SK-N-SH (cell line): ENCODE data around the gene ANKS4B. TPM values are rescaled to one million over a fixed set of nuclear protein-coding genes. Genes with fewer than 3 reads are reported as not detected.

ENCODE experiments used
- CTCF ChIA-PET: fragments of 300-600, 350-600 bp; formaldehyde crosslinking; extraction: SDS; loops from one replicate; lab custom pipeline; 2021; lab: Yijun Ruan, JAX
- POLR2A ChIA-PET: fragments of 350-600 bp; sonication (Branson Sonifier 250); formaldehyde crosslinking; extraction: SDS; loops from one replicate; lab custom pipeline; 2020; ENCODE audit warnings: antibody characterized with exemption, inconsistent platforms; lab: Yijun Ruan, JAX
- DNase-seq: peaks from one replicate; pipeline ENCODE4 v3.0.0; 2012
- H2AFZ ChIP-seq: fragments of 200-600 bp; sonication (generic); 2 replicates; pipeline ENCODE4 v1.8.1; 2016; ENCODE audit warnings: antibody characterized with exemption, mild to moderate bottlenecking, low read depth
- H3F3A ChIP-seq: fragments of 200-600 bp; sonication (generic); replicated peaks from 2 replicates; pipeline ENCODE3; 2016; ENCODE audit warnings: antibody characterized with exemption, mild to moderate bottlenecking; ENCODE audit not compliant: insufficient read depth
- H3K27ac ChIP-seq, 2 experiments: fragments of 200-500 bp in 1 of 2; fragments of 200-600 bp in 1 of 2; sonication (Bioruptor generic) in 1 of 2; sonication (generic), shearing (Covaris generic) in 1 of 2; 2 replicates each; pipeline versions ENCODE4 v1.5.1 to v1.6.1; 2014 to 2016; ENCODE audit warnings: low read depth in 2 of 2, inconsistent platforms in 1 of 2, low read length in 1 of 2, mild to moderate bottlenecking in 1 of 2, mixed read lengths in 1 of 2
- H3K27me3 ChIP-seq: fragments of 200-600 bp; sonication (generic), shearing (Covaris generic); 2 replicates; pipeline ENCODE4 v1.6.1; 2016; ENCODE audit warnings: mixed run types; ENCODE audit not compliant: insufficient read depth
- H3K36me3 ChIP-seq, 2 experiments: fragments of 200-500 bp in 1 of 2; fragments of 200-600 bp in 1 of 2; sonication (Bioruptor generic) in 1 of 2; sonication (generic) in 1 of 2; replicated peaks in 1 of 2; 2 replicates each; pipeline versions ENCODE3 to v1.5.1; 2014 to 2016; ENCODE audit warnings: low read length in 1 of 2, mild to moderate bottlenecking in 1 of 2; ENCODE audit not compliant: insufficient read depth in 2 of 2, control insufficient read depth in 1 of 2
- H3K4me1 ChIP-seq, 2 experiments: fragments of 200-500 bp in 1 of 2; fragments of 200-600 bp in 1 of 2; sonication (Bioruptor generic) in 1 of 2; sonication (generic), shearing (Covaris generic) in 1 of 2; 2 replicates each; pipeline versions ENCODE4 v1.5.1 to v1.6.1; 2014 to 2016; ENCODE audit warnings: low read depth in 1 of 2, low read length in 1 of 2, mixed run types in 1 of 2; ENCODE audit not compliant: insufficient read depth in 2 of 2, control insufficient read depth in 1 of 2
- H3K4me2 ChIP-seq: fragments of 200-600 bp; sonication (generic), shearing (Covaris generic); 2 replicates; pipeline ENCODE4 v1.6.1; 2017; ENCODE audit warnings: mixed run types
- H3K4me3 ChIP-seq, 2 experiments: fragments of 200-500 bp in 1 of 2; fragments of 200-600 bp in 1 of 2; sonication (Bioruptor generic) in 1 of 2; sonication (generic), shearing (Covaris generic) in 1 of 2; 2 replicates each; pipeline versions ENCODE4 v1.5.1 to v1.8.1; 2014 to 2016; ENCODE audit warnings: low read depth in 2 of 2, inconsistent platforms in 1 of 2, low read length in 1 of 2, mild to moderate bottlenecking in 1 of 2, mixed read lengths in 1 of 2, moderate library complexity in 1 of 2
- H3K79me2 ChIP-seq: fragments of 200-600 bp; sonication (generic); 2 replicates; pipeline ENCODE4 v1.8.1; 2017; ENCODE audit warnings: mild to moderate bottlenecking; ENCODE audit not compliant: insufficient read depth
- H3K9ac ChIP-seq: fragments of 200-600 bp; sonication (generic); 2 replicates; pipeline ENCODE4 v1.6.1; 2017; ENCODE audit warnings: mixed run types
- H3K9me2 ChIP-seq: fragments of 200-600 bp; sonication (generic); 2 replicates; pipeline ENCODE4 v1.6.1; 2017; ENCODE audit warnings: mixed run types
- H3K9me3 ChIP-seq: fragments of 200-600 bp; sonication (generic); 2 replicates; pipeline ENCODE4 v1.6.1; 2017; ENCODE audit warnings: mixed run types, mild to moderate bottlenecking, moderate library complexity
- H4K20me1 ChIP-seq: fragments of 200-600 bp; sonication (generic); 2 replicates; pipeline ENCODE4 v1.6.1; 2017; ENCODE audit warnings: mild to moderate bottlenecking, mixed run types; ENCODE audit not compliant: insufficient read depth
- ELF1 ChIP-seq: IDR thresholded peaks from 2 replicates; pipeline ENCODE4 v1.4.0; 2012
- EZH2phosphoT487 ChIP-seq: fragments of 200-600 bp; sonication (generic); IDR thresholded peaks from 2 replicates; pipeline ENCODE4 v1.6.1; 2017; ENCODE audit warnings: low read depth, mixed run types, mild to moderate bottlenecking, antibody characterized with exemption, moderate library complexity, borderline replicate concordance
- FOSL2 ChIP-seq: IDR thresholded peaks from 2 replicates; pipeline ENCODE4 v1.4.0; 2012; ENCODE audit warnings: low read depth, mild to moderate bottlenecking, moderate library complexity, borderline replicate concordance
- GATA2 ChIP-seq: sonication (generic); formaldehyde crosslinking; IDR thresholded peaks from 2 replicates; pipeline ENCODE4 v1.5.0; 2020; ENCODE audit warnings: mild to moderate bottlenecking, missing genetic modification reagents
- JUND ChIP-seq: IDR thresholded peaks from 2 replicates; pipeline ENCODE4 v1.4.0; 2012
- NFIC ChIP-seq: IDR thresholded peaks from 2 replicates; pipeline ENCODE4 v1.4.0; 2012; ENCODE audit warnings: borderline replicate concordance
- NRF1 ChIP-seq: IDR thresholded peaks from 2 replicates; pipeline ENCODE4 v1.6.1; 2012; ENCODE audit warnings: low read depth, mild to moderate bottlenecking, low read length
- POLR2AphosphoS5 ChIP-seq: IDR thresholded peaks from 2 replicates; pipeline ENCODE4 v1.6.1; 2012; ENCODE audit warnings: low read depth, low read length
- RAD21 ChIP-seq: IDR thresholded peaks from 2 replicates; pipeline ENCODE4 v1.6.1; 2012; ENCODE audit warnings: mild to moderate bottlenecking, low read length
- REST ChIP-seq: IDR thresholded peaks from 2 replicates; pipeline ENCODE4 v1.6.1; 2012; ENCODE audit warnings: mild to moderate bottlenecking, low read depth, low read length, moderate library complexity
- RFX5 ChIP-seq: IDR thresholded peaks from 2 replicates; pipeline ENCODE4 v1.6.1; 2012; ENCODE audit warnings: mild to moderate bottlenecking, improper control_type of control experiment, low read length
- RXRA ChIP-seq: IDR thresholded peaks from 2 replicates; pipeline ENCODE4 v1.4.0; 2012; ENCODE audit warnings: low read depth, mild to moderate bottlenecking, borderline replicate concordance
- SIN3A ChIP-seq: IDR thresholded peaks from 2 replicates; pipeline ENCODE4 v1.6.1; 2012; ENCODE audit warnings: low read depth, mild to moderate bottlenecking, low read length, moderate library complexity, borderline replicate concordance
- SMC3 ChIP-seq: IDR thresholded peaks from 2 replicates; pipeline ENCODE4 v1.6.1; 2012; ENCODE audit warnings: low read depth, low read length, improper control_type of control experiment
- TCF12 ChIP-seq: IDR thresholded peaks from 2 replicates; pipeline ENCODE4 v1.4.0; 2012
- TEAD4 ChIP-seq: IDR thresholded peaks from 2 replicates; pipeline ENCODE4 v1.4.0; 2012; ENCODE audit warnings: mild to moderate bottlenecking, borderline replicate concordance; ENCODE audit not compliant: insufficient read depth
- WGBS: methylation state at CpG from one replicate; pipeline ENCODE4 v1.1.6; 2017; ENCODE audit warnings: low lambda C conversion rate; 5-methylcytosine and 5-hydroxymethylcytosine counted together
- polyA plus RNA-seq, 3 experiments: library from polyadenylated mRNA; depleted of rRNA; stranded (reverse); fragments of >200 nt; gene quantifications; 2 replicates each; pipeline ENCODE4 v1.2.3, GENCODE V29; 2012
- TF ChIP-seq, protein P1 (sequence below): IDR thresholded peaks from 2 replicates; pipeline ENCODE4 v1.4.0; 2012; ENCODE audit warnings: low read depth, borderline replicate concordance
- TF ChIP-seq, protein P2 (sequence below): fragments of 150-350 bp; IDR thresholded peaks from 2 replicates; pipeline ENCODE4 v1.6.1; 2016; ENCODE audit warnings: mild to moderate bottlenecking, low read depth, low read length
- TF ChIP-seq, protein P3 (sequence below): IDR thresholded peaks from 2 replicates; pipeline ENCODE4; 2012

Gene ANKS4B
- polyA plus RNA-seq (2012; rRNA removed): not detected in 2 replicates
- polyA plus RNA-seq (2012; cell fraction: cytosol; rRNA removed): not detected in 2 replicates
- not detected in 2 replicates for polyA plus RNA-seq (2012; cell fraction: nucleus; rRNA removed)

GRCh38 chr16:21233521-21234150 is at the start of gene ANKS4B:
TSS of gene ANKS4B (plus strand) at chr16:21233699. CDS start at chr16:21233738, 39 bp downstream.
- Histone ChIP-seq H3K4me3 (no peak within 1 kb of the TSS), H3K4me1 (no peaks in the 10 kb centered on the region), H3K36me3 (no peaks in the 10 kb centered on the region), H3K79me2 (no peaks in the 10 kb centered on the region), H3K4me2 (no peak within 1 kb of the TSS)
- POLR2A ChIA-PET: no interaction called here
- TF ChIP-seq, protein P1, sequence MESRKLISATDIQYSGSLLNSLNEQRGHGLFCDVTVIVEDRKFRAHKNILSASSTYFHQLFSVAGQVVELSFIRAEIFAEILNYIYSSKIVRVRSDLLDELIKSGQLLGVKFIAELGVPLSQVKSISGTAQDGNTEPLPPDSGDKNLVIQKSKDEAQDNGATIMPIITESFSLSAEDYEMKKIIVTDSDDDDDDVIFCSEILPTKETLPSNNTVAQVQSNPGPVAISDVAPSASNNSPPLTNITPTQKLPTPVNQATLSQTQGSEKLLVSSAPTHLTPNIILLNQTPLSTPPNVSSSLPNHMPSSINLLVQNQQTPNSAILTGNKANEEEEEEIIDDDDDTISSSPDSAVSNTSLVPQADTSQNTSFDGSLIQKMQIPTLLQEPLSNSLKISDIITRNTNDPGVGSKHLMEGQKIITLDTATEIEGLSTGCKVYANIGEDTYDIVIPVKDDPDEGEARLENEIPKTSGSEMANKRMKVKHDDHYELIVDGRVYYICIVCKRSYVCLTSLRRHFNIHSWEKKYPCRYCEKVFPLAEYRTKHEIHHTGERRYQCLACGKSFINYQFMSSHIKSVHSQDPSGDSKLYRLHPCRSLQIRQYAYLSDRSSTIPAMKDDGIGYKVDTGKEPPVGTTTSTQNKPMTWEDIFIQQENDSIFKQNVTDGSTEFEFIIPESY: no peak
- TF ChIP-seq GATA2: no peak
- no peak for TF ChIP-seq EZH2phosphoT487
- TF ChIP-seq RAD21: no peak
- no peak for TF ChIP-seq RFX5
- no peak for TF ChIP-seq ELF1
- no peak for TF ChIP-seq FOSL2
- TF ChIP-seq, protein P2, sequence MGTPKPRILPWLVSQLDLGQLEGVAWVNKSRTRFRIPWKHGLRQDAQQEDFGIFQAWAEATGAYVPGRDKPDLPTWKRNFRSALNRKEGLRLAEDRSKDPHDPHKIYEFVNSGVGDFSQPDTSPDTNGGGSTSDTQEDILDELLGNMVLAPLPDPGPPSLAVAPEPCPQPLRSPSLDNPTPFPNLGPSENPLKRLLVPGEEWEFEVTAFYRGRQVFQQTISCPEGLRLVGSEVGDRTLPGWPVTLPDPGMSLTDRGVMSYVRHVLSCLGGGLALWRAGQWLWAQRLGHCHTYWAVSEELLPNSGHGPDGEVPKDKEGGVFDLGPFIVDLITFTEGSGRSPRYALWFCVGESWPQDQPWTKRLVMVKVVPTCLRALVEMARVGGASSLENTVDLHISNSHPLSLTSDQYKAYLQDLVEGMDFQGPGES: no peak
- no peak for TF ChIP-seq RXRA
- no peak for TF ChIP-seq TCF12
- TF ChIP-seq TEAD4: no peak
- no peak for TF ChIP-seq NFIC
- no peak for TF ChIP-seq NRF1
- no peak for TF ChIP-seq REST
- TF ChIP-seq, protein P3, sequence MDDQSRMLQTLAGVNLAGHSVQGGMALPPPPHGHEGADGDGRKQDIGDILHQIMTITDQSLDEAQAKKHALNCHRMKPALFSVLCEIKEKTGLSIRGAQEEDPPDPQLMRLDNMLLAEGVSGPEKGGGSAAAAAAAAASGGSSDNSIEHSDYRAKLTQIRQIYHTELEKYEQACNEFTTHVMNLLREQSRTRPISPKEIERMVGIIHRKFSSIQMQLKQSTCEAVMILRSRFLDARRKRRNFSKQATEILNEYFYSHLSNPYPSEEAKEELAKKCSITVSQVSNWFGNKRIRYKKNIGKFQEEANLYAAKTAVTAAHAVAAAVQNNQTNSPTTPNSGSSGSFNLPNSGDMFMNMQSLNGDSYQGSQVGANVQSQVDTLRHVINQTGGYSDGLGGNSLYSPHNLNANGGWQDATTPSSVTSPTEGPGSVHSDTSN: no peak
- no peak for TF ChIP-seq SMC3
- no peak for TF ChIP-seq JUND
- no peak for TF ChIP-seq POLR2AphosphoS5
- no peak for TF ChIP-seq SIN3A
- TF ChIP-seq, all 33 proteins: peak for 0
- H3K9me2 ChIP-seq: no peaks in the 10 kb centered on the region
- H4K20me1 ChIP-seq: no peaks in the 10 kb centered on the region
- WGBS: 55% methylated on average over 11 of the region's 11 CpGs
- H2AFZ ChIP-seq: no peak within 1 kb of the TSS
- H3K9me3 ChIP-seq: no peaks in the 10 kb centered on the region
- CTCF ChIA-PET: no interaction called here
- no peaks in the 10 kb centered on the region for H3K27me3 ChIP-seq
- no peak for DNase-seq
- H3K9ac ChIP-seq: no peak within 1 kb of the TSS
- H3F3A ChIP-seq: no peaks in the 10 kb centered on the region
- no peak within 1 kb of the TSS for H3K27ac ChIP-seq
